Measurements from ENCODE around the gene ANKS4B. TPM values are rescaled to one million over a fixed set of nuclear protein-coding genes. Genes with fewer than 3 reads are reported as not detected.

ANKS4B gene
- total RNA-seq, 1 donor from 2014 or later, result not detected

DNA sequence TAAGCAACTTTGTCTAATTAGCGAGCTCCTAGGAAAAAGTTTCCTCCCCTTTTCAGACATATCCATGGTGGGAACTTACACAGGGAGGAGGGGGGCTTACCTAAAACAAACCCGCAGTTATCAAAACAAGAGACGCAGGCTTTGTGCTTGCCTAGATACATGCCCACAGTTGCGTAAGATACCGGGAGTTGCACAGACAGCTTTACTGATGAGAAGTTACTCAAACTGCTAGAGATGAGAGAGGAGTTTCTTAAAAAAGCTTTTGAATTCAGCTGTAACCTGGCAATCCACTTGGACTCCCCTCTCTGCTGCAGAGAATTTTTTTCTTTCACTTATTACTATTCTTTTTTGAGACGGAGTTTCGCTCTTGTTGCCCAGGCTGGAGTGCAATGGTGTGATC lies 15.3 kb upstream of the ANKS4B start:
- Mint-ChIP-seq H3K4me3 (ENCODE audit: unreplicated experiment) (no peak overlapping the region), H3K27ac (ENCODE audit: unreplicated experiment) (no peak overlapping the region), H3K9me3 (ENCODE audit: unreplicated experiment) (no peaks in the 10 kb centered on the region), H3K27me3 (ENCODE audit: unreplicated experiment) (peaks cover 4% of the 10 kb centered on the region), H3K36me3 (ENCODE audit: low read depth, unreplicated experiment) (no peaks in the 10 kb centered on the region), H3K4me1 (ENCODE audit: unreplicated experiment) (peaks cover 26% of the 10 kb centered on the region)
- no peak for DNase-seq (ENCODE audit: low spot score)
- TF ChIP-seq, protein P1, sequence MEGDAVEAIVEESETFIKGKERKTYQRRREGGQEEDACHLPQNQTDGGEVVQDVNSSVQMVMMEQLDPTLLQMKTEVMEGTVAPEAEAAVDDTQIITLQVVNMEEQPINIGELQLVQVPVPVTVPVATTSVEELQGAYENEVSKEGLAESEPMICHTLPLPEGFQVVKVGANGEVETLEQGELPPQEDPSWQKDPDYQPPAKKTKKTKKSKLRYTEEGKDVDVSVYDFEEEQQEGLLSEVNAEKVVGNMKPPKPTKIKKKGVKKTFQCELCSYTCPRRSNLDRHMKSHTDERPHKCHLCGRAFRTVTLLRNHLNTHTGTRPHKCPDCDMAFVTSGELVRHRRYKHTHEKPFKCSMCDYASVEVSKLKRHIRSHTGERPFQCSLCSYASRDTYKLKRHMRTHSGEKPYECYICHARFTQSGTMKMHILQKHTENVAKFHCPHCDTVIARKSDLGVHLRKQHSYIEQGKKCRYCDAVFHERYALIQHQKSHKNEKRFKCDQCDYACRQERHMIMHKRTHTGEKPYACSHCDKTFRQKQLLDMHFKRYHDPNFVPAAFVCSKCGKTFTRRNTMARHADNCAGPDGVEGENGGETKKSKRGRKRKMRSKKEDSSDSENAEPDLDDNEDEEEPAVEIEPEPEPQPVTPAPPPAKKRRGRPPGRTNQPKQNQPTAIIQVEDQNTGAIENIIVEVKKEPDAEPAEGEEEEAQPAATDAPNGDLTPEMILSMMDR (IDR thresholded peaks at IDR 0.05; ENCODE audit: unreplicated experiment), result no peak

DNA sequence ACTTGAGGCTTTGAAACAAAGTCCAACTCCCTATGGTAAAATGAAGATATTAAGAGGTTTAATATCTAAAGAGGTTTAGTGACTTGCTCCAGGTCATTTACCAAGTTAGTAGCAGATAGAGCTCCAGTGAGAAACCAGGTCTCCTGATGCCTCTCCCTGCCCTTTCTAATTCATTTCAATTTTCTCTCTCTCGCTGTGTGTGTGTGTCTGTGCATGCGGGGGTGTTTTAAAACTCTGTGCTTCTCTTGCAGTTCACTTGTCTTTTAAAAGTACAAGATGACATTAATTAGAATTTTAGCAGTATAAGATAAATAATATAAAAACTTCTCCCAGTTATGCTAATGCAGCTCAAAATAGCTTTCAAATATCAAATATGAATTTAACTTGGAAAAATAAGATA lies 13.9 kb upstream of the ANKS4B start:
- Mint-ChIP-seq H3K27me3 (ENCODE audit: unreplicated experiment) (peaks cover 4% of the 10 kb centered on the region), H3K9me3 (ENCODE audit: unreplicated experiment) (no peaks in the 10 kb centered on the region), H3K36me3 (ENCODE audit: low read depth, unreplicated experiment) (no peaks in the 10 kb centered on the region), H3K27ac (ENCODE audit: unreplicated experiment) (no peak overlapping the region), H3K4me1 (ENCODE audit: unreplicated experiment) (peaks cover 26% of the 10 kb centered on the region), H3K4me3 (ENCODE audit: unreplicated experiment) (no peak overlapping the region)
- DNase-seq (ENCODE audit: low spot score), result no peak
- TF ChIP-seq, protein P1 (IDR thresholded peaks at IDR 0.05; ENCODE audit: unreplicated experiment), result no peak

DNA sequence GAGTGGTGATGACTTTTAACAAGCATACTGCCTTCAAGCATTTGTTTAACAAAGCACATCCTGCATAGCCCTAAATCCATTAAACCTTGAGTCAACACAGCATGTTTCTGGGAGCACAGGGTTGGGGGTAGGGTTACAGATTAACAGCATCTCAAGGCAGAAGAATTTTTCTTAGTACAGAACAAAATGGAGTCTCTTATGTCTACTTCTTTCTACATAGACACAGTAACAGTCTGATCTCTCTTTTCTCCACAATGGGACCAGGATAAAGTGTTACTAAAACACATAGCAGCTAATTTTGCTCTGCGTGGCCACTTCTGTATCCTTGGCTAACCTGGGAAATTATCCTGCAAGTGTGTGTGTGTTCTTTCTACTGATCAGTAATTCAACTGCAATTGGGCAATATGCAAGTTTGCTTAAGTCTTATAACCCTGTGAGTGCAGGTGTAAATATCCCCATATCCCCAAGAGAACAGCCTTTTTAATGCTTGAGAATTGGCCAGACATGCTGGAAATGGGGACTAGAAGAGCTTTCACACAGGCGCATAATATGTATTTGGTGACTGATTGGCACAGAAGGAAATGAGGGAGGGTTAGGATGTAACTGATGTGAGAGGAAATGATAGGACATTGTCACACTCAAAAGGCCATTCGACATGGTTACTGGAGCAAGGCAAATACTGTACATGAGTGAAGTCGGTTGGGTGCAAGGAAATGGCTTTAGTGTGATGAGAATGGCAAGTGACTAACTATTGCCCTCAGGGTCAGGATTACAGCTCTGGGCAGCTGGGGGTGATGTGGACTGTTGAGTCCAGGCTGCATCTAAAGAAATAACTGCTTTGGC lies 10.8 kb upstream of the ANKS4B start:
- no peak for DNase-seq (ENCODE audit: low spot score)
- Mint-ChIP-seq H3K4me1 (ENCODE audit: unreplicated experiment) (peaks cover 22% of the 10 kb centered on the region), H3K27ac (ENCODE audit: unreplicated experiment) (no peak overlapping the region), H3K27me3 (ENCODE audit: unreplicated experiment) (peaks cover 6% of the 10 kb centered on the region), H3K4me3 (ENCODE audit: unreplicated experiment) (no peak overlapping the region), H3K9me3 (ENCODE audit: unreplicated experiment) (no peaks in the 10 kb centered on the region), H3K36me3 (ENCODE audit: low read depth, unreplicated experiment) (no peaks in the 10 kb centered on the region)
- TF ChIP-seq, protein P1 (IDR thresholded peaks at IDR 0.05; ENCODE audit: unreplicated experiment), result no peak

- Mint-ChIP-seq H3K4me1 (ENCODE audit: unreplicated experiment) (peaks cover 25% of the 10 kb centered on the region), H3K27ac (ENCODE audit: unreplicated experiment) (no peak overlapping the region), H3K9me3 (ENCODE audit: unreplicated experiment) (no peaks in the 10 kb centered on the region), H3K4me3 (ENCODE audit: unreplicated experiment) (no peak overlapping the region), H3K27me3 (ENCODE audit: unreplicated experiment) (peaks cover 6% of the 10 kb centered on the region), H3K36me3 (ENCODE audit: low read depth, unreplicated experiment) (no peaks in the 10 kb centered on the region)
- no peak for DNase-seq (ENCODE audit: low spot score)
- TF ChIP-seq, protein P1 (IDR thresholded peaks at IDR 0.05; ENCODE audit: unreplicated experiment), result no peak
Measured at GRCh38 chr16:21223787-21224186, 9.7 kb upstream of the ANKS4B start.

GRCh38 chr16:21224800-21225199 lies 8.7 kb upstream of the ANKS4B start:
- no peak overlapping the region for H3K27ac Mint-ChIP-seq (ENCODE audit: unreplicated experiment)
- H3K4me3 Mint-ChIP-seq (ENCODE audit: unreplicated experiment), result no peak overlapping the region
- DNase-seq (ENCODE audit: low spot score), result no peak
- peaks cover 6% of the 10 kb centered on the region for H3K27me3 Mint-ChIP-seq (ENCODE audit: unreplicated experiment)
- H3K36me3 Mint-ChIP-seq (ENCODE audit: low read depth, unreplicated experiment), result no peaks in the 10 kb centered on the region
- no peaks in the 10 kb centered on the region for H3K9me3 Mint-ChIP-seq (ENCODE audit: unreplicated experiment)
- TF ChIP-seq, protein P1 (IDR thresholded peaks at IDR 0.05; ENCODE audit: unreplicated experiment), result no peak
- H3K4me1 Mint-ChIP-seq (ENCODE audit: unreplicated experiment), result peaks cover 28% of the 10 kb centered on the region

Measured in endothelial cell (in vitro differentiated cells).